Testis (tissue), 2 donors: ENCODE data around the gene PROK1.
"Not testable (repeated sequence)": the region's sequence is repeated elsewhere in the genome, so short reads cannot be mapped to it uniquely, and the experiment has no call there.

Source experiments
- POLR2A ChIP-seq: fragments of 450-650 bp; IDR thresholded peaks from one replicate; pipeline ENCODE4 v1.6.1; 2017; ENCODE audit warnings: antibody characterized with exemption, mild to moderate bottlenecking, moderate library complexity
- TF ChIP-seq, protein P1 (sequence below), 3 experiments: fragments of 450-650 bp in 2 of 3; fragments of 200-600 bp in 1 of 3; sonication (generic) in 1 of 3; IDR thresholded peaks; one replicate each; pipeline ENCODE4 v1.5.1; 2016 to 2019; ENCODE audit warnings: antibody characterized with exemption in 3 of 3, mild to moderate bottlenecking in 2 of 3, moderate library complexity in 1 of 3

DNA sequence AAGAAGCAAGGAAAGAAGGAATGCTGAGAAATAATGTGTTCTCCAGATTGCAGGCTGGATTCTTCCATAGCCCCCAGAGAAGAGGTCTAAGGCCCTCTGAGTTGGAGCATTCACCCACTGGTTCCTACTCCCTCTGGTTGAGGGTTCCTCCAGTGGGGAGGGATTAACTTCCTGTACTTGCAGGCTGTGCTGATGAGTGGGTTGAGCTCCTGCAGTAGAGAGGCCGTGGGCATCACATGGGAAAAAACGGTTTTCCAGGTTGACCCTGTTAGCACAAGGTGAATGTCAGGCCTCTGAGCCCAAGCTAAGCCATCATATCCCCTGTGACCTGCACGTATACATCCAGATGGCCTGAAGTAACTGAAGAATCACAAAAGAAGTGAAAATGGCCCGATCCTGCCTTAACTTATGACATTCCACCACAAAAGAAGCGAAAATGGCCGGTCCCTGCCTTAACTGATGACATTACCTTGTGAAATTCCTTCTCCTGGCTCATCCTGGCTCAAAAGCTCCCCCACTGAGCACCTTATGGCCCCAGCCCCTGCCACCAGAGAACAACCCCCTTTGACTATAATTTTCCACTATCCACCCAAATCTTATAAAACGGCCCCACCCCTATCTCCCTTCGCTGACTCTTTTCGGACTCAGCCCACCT is 13.2 kb upstream of the PROK1 start:
- TF ChIP-seq, protein P1, sequence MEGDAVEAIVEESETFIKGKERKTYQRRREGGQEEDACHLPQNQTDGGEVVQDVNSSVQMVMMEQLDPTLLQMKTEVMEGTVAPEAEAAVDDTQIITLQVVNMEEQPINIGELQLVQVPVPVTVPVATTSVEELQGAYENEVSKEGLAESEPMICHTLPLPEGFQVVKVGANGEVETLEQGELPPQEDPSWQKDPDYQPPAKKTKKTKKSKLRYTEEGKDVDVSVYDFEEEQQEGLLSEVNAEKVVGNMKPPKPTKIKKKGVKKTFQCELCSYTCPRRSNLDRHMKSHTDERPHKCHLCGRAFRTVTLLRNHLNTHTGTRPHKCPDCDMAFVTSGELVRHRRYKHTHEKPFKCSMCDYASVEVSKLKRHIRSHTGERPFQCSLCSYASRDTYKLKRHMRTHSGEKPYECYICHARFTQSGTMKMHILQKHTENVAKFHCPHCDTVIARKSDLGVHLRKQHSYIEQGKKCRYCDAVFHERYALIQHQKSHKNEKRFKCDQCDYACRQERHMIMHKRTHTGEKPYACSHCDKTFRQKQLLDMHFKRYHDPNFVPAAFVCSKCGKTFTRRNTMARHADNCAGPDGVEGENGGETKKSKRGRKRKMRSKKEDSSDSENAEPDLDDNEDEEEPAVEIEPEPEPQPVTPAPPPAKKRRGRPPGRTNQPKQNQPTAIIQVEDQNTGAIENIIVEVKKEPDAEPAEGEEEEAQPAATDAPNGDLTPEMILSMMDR (IDR thresholded peaks at IDR 0.05): not testable (repeated sequence)
- TF ChIP-seq POLR2A: not testable (repeated sequence)
